HG02840 (cell line): Measurements from ENCODE around the gene C1orf94.
"Not testable (repeated sequence)": the region's sequence is repeated elsewhere in the genome, so short reads cannot be mapped to it uniquely, and the experiment has no call there.

Experiments
- ATAC-seq: cut with Tn5 transposase; IDR thresholded peaks from one replicate; pipeline ENCODE4 v1.9.1; 2021; ENCODE audit warnings: mild to moderate bottlenecking, moderate library complexity, moderate number of reproducible peaks; ENCODE audit not compliant: unreplicated experiment, low FRiP score

C1orf94 gene

DNA sequence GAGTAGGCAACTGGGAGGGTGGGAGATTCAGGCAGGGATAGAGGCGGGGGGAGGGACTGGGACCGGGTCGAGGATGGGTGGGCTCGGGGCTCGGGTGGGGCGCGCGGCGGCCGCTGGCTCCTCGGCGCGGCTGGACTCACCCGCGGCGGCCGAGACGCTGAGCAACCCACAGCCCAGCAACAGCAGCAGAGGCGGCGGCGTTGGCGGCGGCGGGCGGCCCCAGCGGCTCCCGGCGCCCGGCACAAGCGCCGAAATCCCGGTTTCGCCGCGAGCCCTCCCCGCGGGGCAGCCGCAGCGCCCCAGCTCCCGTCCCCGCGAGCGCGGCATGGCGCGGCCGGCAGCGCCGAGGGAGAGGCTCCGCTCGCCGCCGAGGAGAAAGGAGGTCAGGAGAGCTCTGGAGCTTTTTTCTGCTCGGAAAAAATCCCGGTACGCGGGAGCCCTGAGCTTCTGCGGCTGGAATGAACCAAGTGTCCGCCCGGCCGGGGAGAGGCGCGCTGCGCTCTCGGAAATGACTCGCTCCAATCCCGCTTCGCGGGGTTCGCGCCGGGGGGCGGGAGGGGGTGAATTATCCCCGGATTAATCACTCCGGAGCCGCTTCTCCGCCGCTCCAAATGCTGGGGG lies 11.8 kb upstream of the C1orf94 start, which contains the start of gene CSMD2:
TSS of gene CSMD2 (minus strand) at position 460 of the 621 bp plus-strand sequence. CDS start at position 327, 133 bp downstream.
- no peak for ATAC-seq

DNA sequence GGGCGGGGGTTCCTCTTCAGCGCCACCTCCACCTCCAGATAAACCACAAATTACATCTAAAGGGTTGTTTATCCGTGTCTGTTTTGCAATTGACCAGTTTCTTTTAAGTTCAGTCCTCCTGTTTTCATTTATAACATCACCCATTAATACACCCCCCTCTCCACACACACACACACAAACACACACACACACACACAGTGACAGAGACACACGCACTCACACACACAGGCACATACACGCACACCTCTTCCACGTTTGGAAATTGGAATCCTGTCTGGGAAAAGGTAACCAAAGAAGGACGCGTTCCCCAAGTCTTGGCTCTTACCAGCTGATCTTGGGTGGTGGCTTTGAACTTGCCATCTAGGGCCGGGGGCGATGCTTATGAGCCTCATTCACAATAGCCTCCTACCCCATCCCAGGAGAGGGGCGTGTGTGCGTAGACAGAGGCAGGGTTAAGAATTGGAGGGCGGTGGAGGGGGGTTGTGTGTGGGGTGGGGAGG lies 11.2 kb upstream of the C1orf94 start:
- no peak for ATAC-seq

DNA sequence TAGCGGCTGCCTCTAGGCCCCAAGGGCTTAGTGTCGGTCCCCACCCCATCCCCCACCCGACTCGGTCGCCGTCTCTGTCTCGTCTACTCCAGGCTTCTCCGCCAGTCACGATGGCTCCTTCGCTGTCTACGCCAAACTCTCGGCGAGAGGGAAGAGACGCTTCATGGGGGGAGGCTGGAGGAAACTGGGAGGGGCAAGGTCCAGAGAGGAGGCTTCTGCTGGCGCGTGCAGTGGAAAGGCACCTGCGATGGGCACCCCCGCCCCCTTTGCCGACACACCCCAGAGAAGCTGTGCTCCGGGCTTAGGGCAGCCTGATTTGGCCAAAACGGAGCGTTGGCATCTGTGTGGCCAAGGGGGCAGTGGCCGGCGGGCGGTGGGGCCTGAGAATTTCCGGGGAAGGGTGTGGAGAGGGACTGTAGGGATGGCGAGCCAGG lies 10.5 kb upstream of the C1orf94 start:
- no peak for ATAC-seq

GRCh38 chr1:34166625-34167361 lies 9.9 kb upstream of the C1orf94 start:
- no peak for ATAC-seq

- ATAC-seq, result no peak
Observed at GRCh38 chr1:34167389-34167788, 9.3 kb upstream of the C1orf94 start.

DNA sequence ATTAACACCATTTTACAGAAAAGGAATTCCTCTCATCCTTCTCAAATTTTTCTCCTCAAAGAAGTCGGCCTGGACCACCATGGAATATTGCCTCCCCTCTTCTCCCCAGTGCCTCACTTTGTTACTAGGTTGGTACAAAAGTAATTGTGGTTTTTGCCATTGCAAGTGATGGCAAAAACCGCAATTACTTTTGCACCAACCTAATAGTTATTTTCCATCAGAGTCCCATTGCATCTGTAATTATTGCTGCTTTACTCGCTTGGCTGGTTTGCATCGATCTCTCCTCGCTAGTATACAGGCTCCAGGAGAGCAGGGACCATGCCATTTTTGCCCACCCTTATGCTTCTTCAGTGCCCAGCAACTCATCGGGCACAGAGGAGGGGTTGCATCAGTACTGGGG lies 963 bp upstream of the C1orf94 start:
- ATAC-seq, result no peak

- ATAC-seq, result no peak
Observed at GRCh38 chr1:34178072-34178471, 1.4 kb downstream of the C1orf94 start.

- not testable (repeated sequence) for ATAC-seq
Observed at GRCh38 chr1:34183381-34183780, 6.7 kb downstream of the C1orf94 start.

DNA sequence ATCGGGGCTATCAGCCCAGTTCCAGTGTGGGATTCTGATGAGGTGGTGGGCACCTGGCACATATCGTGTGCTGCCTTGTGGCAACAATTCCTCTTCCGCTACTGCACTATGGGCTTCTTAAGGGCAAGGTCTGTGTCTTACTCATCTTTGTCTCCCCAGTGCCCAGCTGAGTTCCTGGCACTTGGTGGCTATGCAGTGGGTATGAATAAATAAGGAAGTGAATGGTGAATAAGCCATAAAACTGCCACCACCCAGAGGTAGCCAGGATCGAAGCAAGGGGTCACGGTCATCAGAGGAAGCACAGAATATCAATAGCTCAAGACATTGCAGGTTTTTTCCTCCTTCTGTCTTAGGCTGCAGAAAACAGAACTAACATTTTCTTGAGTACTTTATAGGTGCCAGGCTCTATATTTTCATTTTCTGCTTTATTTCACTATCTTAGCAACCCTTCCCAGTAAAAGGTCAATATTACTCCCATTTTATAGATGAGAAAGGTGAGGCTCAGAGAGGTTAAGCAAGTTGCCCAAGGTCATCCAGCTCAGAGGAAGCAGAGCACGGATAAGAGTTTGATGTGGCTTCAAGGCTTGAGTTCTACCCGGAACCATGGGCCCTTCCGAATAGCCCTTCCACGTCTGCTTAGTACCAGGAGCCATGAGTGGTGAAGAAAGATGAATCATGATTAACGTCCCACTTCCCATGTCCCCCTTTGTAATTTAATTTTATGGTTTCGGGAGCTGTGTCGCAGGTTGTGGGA lies 10.2 kb downstream of the C1orf94 start:
- no peak for ATAC-seq

DNA sequence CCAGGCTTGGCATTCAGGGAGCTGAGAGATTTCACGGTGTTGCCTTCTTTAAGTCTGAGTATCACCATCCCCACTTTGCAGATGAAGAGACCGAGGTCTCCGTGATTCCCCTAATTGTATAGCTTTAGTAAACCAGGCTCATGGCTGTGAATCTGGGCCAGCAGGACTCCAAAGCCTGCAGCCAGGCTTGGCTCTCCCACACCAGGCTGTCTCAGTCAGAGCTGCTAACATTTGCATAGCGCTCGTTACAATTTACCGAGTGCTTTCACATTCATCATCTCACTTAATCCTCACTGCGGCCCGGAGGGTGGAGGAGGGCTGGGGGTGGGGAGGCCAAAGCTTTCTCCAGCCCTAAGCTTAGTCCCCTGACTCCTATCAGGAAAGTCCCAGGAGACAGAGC lies 11.7 kb downstream of the C1orf94 start:
- ATAC-seq, result no peak

GRCh38 chr1:34188985-34189384 lies 12.3 kb downstream of the C1orf94 start:
- no peak for ATAC-seq

- ATAC-seq, result no peak
Observed at GRCh38 chr1:34190692-34191091, 14.0 kb downstream of the C1orf94 start.

GRCh38 chr1:34192621-34193020 lies 15.9 kb downstream of the C1orf94 start:
- no peak for ATAC-seq

DNA sequence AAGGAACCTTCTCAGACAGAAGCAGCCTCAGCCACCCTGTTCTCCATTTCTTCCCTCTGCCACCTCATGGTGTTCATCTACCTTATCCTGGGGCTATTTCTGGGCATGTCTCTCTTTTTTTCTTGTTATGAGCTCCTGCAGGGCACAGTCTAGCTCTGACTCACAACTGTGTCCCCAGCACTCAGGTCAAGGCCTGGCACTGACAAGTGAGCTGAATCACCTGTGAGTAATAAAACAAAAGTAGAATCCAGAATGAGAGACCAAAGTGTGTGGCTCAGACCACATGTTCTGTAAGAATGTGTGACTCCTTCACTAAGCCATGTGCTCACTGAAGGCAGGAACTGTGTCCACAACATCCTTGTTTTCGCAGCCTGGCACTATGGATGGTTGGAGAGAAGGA lies 23.2 kb downstream of the C1orf94 start:
- no peak for ATAC-seq

DNA sequence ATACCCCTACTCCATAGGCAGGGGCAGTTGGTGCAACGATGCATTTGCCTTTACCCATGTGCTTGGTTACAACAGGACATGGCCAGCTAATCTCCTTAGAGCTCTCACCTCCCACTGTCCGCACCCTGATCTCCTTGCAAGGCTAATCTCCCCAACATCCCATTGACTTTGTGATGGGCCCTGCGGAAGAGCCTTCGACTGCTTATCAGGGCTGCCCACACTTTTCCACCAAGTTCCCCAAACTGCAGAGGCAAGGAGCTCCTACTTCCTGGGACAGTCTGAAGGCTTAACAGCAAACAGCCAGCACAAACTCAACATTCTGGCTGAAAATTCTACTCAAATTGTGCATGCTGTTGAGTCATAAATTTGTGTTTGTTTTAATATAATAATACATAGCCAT lies 36.0 kb downstream of the C1orf94 start:
- no peak for ATAC-seq

GRCh38 chr1:34213956-34214355 lies 37.2 kb downstream of the C1orf94 start:
- no peak for ATAC-seq

DNA sequence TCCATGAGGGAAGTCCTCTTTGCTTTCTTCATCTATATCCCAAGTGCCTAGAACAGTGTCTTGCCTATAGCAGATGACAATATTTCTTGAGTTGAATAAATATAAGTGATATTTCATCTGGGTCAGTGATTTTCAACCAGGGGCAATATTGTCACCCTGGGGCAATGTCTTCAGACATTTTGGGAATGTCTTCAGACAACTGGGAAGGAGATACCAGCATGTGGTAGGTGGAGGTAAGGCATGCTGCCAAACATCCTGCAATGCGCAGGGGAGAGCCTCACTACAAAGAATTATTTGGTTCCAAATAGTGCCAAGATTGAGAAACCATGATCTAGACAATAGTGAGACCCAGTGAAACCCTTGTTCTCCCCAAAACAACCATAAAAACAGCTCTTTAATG lies 54.7 kb downstream of the C1orf94 start:
- no peak for ATAC-seq

- no peak for ATAC-seq
Observed at GRCh38 chr1:34235594-34235993, 58.9 kb downstream of the C1orf94 start.

DNA sequence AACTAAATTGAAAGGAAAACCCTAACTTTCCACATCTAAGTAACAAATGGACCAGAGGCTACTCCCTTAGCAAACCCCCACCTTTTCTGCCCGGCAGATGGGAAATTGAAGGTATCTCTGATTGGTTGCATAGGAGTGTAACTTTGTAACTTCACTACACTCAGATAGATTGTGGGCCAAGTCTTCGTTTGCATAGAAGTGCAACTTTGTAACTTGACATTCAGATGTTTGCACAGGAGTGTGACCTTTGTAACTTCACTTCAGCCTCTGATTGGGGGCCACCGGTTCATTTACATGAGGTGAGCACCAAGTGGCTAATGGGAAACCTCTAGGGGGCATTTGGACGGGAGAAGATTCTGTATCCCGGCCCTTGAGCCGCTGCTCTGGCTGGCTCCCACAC lies 59.4 kb downstream of the C1orf94 start:
- no peak for ATAC-seq

- no peak for ATAC-seq
Observed at GRCh38 chr1:34237151-34237815, 60.6 kb downstream of the C1orf94 start.

GRCh38 chr1:34245967-34246366 lies 69.3 kb downstream of the C1orf94 start:
- ATAC-seq, result no peak
